GM21390 (cell line): ENCODE results near the gene CTDSPL.

Experiments used
- ATAC-seq: cut with Tn5 transposase; IDR thresholded peaks from one replicate; pipeline ENCODE4 v1.9.1; 2021; ENCODE audit not compliant: unreplicated experiment

The CTDSPL gene

GRCh38 chr3:38015485-38015884 is 153.8 kb downstream of the CTDSPL start:
- ATAC-seq = no peak

GRCh38 chr3:38015984-38016383 is 154.3 kb downstream of the CTDSPL start:
- no peak for ATAC-seq

- no peak for ATAC-seq
Observed at GRCh38 chr3:38016410-38016809, 154.7 kb downstream of the CTDSPL start.

GRCh38 chr3:38016847-38017444 is 155.3 kb downstream of the CTDSPL start:
- no peak for ATAC-seq

GRCh38 chr3:38017445-38018295 is 156.0 kb downstream of the CTDSPL start:
- ATAC-seq = no peak

GRCh38 chr3:38018296-38019266 is 156.9 kb downstream of the CTDSPL start:
- ATAC-seq = no peak

GRCh38 chr3:38019658-38020341 is 158.1 kb downstream of the CTDSPL start:
- ATAC-seq = no peak

- no peak for ATAC-seq
Observed at GRCh38 chr3:38020342-38020726, 158.7 kb downstream of the CTDSPL start.

- ATAC-seq = no peak
Observed at GRCh38 chr3:38021196-38021595, 159.5 kb downstream of the CTDSPL start.

GRCh38 chr3:38022301-38022700 is 160.6 kb downstream of the CTDSPL start:
- no peak for ATAC-seq

GRCh38 chr3:38022896-38023709 is 161.4 kb downstream of the CTDSPL start:
- ATAC-seq = no peak

GRCh38 chr3:38026856-38027255 is 165.2 kb downstream of the CTDSPL start:
- no peak for ATAC-seq

- no peak for ATAC-seq
Observed at GRCh38 chr3:38027466-38028465, 166.1 kb downstream of the CTDSPL start.

- no peak for ATAC-seq
Observed at GRCh38 chr3:38028621-38029361, 167.1 kb downstream of the CTDSPL start.

GRCh38 chr3:38029400-38030125 is 167.9 kb downstream of the CTDSPL start, which contains the start of gene PLCD1:
TSS of gene PLCD1 (minus strand) at chr3:38029642. CDS start at chr3:38029539, 103 bp downstream.
- no peak for ATAC-seq

- no peak for ATAC-seq
Observed at GRCh38 chr3:38030126-38031021, 168.7 kb downstream of the CTDSPL start.
